Small intestine (tissue), 16 donors: Measurements from ENCODE around the gene SSX4B. TPM values are rescaled to one million over a fixed set of nuclear protein-coding genes. Genes with fewer than 3 reads are reported as not detected.
"Not testable (repeated sequence)": the region's sequence is repeated elsewhere in the genome, so short reads cannot be mapped to it uniquely, and the experiment has no call there.

Experiments used
- DNase-seq, 2 donors: peaks; one replicate each; pipeline versions ENCODE4 v3.0.0 to v3.0.0-alpha.2; 2013
- FAIRE-seq: peaks from 2 replicates; lab custom pipeline; 2012; peaks lifted over from hg19 to GRCh38; lab: Jason Lieb, UNC
- H3K27ac ChIP-seq, 3 donors: one replicate each; pipeline ENCODE4 v1.5.1; 2013; ENCODE audit warnings: low read length in 2 of 3, mild to moderate bottlenecking in 2 of 3, control low read depth in 1 of 3, inconsistent platforms in 1 of 3, low read depth in 1 of 3, moderate library complexity in 1 of 3
- H3K27me3 ChIP-seq, 3 donors: one replicate each; pipeline ENCODE4 v1.6.1; 2013; ENCODE audit warnings: low read length in 3 of 3, inconsistent platforms in 1 of 3; ENCODE audit not compliant: control insufficient read depth in 3 of 3, insufficient read depth in 3 of 3
- H3K36me3 ChIP-seq, 3 donors: one replicate each; pipeline ENCODE4 v1.6.1; 2013; ENCODE audit warnings: low read length in 3 of 3, inconsistent platforms in 1 of 3, low read depth in 1 of 3, mild to moderate bottlenecking in 1 of 3, moderate library complexity in 1 of 3; ENCODE audit not compliant: control insufficient read depth in 3 of 3, insufficient read depth in 2 of 3
- H3K4me1 ChIP-seq, 3 donors: one replicate each; pipeline ENCODE4 v1.6.1; 2013; ENCODE audit warnings: low read length in 2 of 3, inconsistent platforms in 1 of 3, low read depth in 1 of 3, mild to moderate bottlenecking in 1 of 3, moderate library complexity in 1 of 3; ENCODE audit not compliant: control insufficient read depth in 3 of 3, insufficient read depth in 2 of 3
- H3K4me3 ChIP-seq, 3 donors: one replicate each; pipeline ENCODE4 v1.5.1; 2013; ENCODE audit warnings: low read length in 3 of 3, control low read depth in 1 of 3, inconsistent platforms in 1 of 3, low read depth in 1 of 3, mild to moderate bottlenecking in 1 of 3, moderate library complexity in 1 of 3
- H3K9me3 ChIP-seq, 2 donors: one replicate each; pipeline ENCODE4 v1.6.1; 2013; ENCODE audit warnings: low read depth in 1 of 2, low read length in 1 of 2; ENCODE audit not compliant: control insufficient read depth in 2 of 2, insufficient read depth in 1 of 2
- WGBS, 3 donors: extraction: QIAGEN DNeasy Blood & Tissue Kit; methylation state at CpG; one replicate each; pipeline ENCODE4 v1.1.7; 2013; 5-methylcytosine and 5-hydroxymethylcytosine counted together
- long read RNA-seq, 10 donors: transcript quantifications; one replicate each; lab custom pipeline, GENCODE V29; 2026
- polyA plus RNA-seq, 4 donors: library from polyadenylated mRNA; stranded (reverse) in 3 of 4; unstranded in 1 of 4; fragments of 200-250 nt in 3 of 4; fragments of 120-200 nt in 1 of 4; gene quantifications; one replicate each; pipeline versions ENCODE4 v1.2.1 to v1.2.3, GENCODE V29; 2013
- donor health status: healthy with polysubstance abuse.
- donor health status: control.
- donor health status: control.
- donor health status: Bipolar disorder and iron deficiency.
- donor health status: healthy.

SSX4B gene, protein sequence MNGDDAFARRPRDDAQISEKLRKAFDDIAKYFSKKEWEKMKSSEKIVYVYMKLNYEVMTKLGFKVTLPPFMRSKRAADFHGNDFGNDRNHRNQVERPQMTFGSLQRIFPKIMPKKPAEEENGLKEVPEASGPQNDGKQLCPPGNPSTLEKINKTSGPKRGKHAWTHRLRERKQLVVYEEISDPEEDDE
- not detected for polyA plus RNA-seq
- long read RNA-seq, donor 1: 0 reads
- long read RNA-seq, donor 2: 0 reads
- long read RNA-seq, donor 3: 0 reads
- long read RNA-seq, donor 4: 0 reads
- long read RNA-seq, donor 5: 0 reads
- long read RNA-seq, donor 6: 0 reads
- long read RNA-seq, donor 7: 0 reads
- long read RNA-seq, donor 8: 0 reads
- long read RNA-seq, donor 9: 0 reads
- long read RNA-seq, donor 10: 0 reads

GRCh38 chrX:48411860-48412259, at the start of gene SSX4B:
SSX4B (minus strand) TSS chrX:48411960; CDS start chrX:48411372, 588 bp downstream.
- DNase-seq, H3K27me3 ChIP-seq, FAIRE-seq, H3K9me3 ChIP-seq, H3K4me1 ChIP-seq, H3K36me3 ChIP-seq, H3K4me3 ChIP-seq, H3K27ac ChIP-seq: not testable (repeated sequence)
- WGBS, 3 donors: no CpG with 5 or more reads among the region's 15 CpGs

GRCh38 chrX:48460606-48461005, 48.8 kb upstream of the SSX4B start:
- no peaks in the 10 kb centered on the region for H3K9me3 ChIP-seq
- H3K36me3 ChIP-seq: peaks cover 0 to 36% (median 0%) of the 10 kb centered on the region in 3 donors
- no peaks in the 10 kb centered on the region for H3K27me3 ChIP-seq
- H3K4me3 ChIP-seq: no peak overlapping the region
- H3K4me1 ChIP-seq: no peaks in the 10 kb centered on the region
- DNase-seq: no peak
- 89 to 97% (median 97%) methylated on average over 10 to 11 of the region's 11 CpGs for WGBS, 3 donors
- no peak overlapping the region for H3K27ac ChIP-seq
- FAIRE-seq: no peak

DNA sequence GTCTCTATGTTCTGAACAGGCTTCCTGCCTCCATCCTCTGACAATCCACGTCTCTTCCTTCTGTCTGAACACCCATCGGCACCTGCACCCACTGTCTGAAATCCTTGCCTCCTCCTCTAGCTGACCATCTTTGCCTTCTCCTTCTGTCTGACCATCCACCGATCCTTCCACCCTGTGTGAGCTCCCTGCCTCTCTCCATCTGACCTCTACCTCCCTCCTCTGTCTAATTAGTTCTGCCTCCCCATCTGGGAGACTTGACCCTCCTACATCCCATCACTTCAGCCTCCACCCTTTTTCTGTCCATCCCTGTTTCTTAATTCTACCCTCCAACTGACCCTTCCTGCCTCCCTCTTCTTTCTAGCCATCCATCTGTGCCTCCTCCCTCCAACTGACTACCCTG, 48.3 kb upstream of the SSX4B start:
- Histone ChIP-seq H3K9me3 (no peaks in the 10 kb centered on the region), H3K36me3 (peaks cover 0 to 31% (median 0%) of the 10 kb centered on the region in 3 donors), H3K27me3 (no peaks in the 10 kb centered on the region), H3K27ac (no peak overlapping the region), H3K4me3 (no peak overlapping the region), H3K4me1 (no peaks in the 10 kb centered on the region)
- 77 to 96% (median 94%) methylated on average over 3 of the region's 3 CpGs for WGBS, 3 donors
- no peak for FAIRE-seq
- no peak for DNase-seq

DNA sequence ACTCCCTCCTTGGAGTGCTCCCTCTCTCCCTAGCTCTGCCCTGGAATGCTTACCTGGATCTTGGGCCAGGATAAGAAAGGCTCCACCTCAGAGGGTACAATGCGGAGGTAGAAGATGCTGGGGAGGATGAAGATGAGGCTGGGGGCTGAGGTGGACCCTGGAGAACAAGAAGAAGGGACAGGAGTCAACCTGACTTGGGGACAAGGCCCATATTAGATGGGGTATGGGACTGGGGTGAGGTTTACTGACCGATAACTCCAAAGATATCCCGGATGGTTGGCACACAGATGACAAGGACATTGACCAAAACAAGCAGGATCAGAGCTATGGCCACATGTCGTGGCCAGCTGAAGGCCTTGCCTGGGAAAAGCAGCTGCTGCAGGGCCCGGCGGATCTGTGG, 47.7 kb upstream of the SSX4B start:
- 80 to 95% (median 91%) methylated on average over 3 to 6 of the region's 6 CpGs for WGBS, 3 donors
- H3K4me3 ChIP-seq: no peak overlapping the region
- no peak for FAIRE-seq
- DNase-seq: no peak
- H3K36me3 ChIP-seq: peaks cover 0 to 31% (median 0%) of the 10 kb centered on the region in 3 donors
- no peak overlapping the region for H3K27ac ChIP-seq
- H3K27me3 ChIP-seq: no peaks in the 10 kb centered on the region
- H3K9me3 ChIP-seq: no peaks in the 10 kb centered on the region
- no peaks in the 10 kb centered on the region for H3K4me1 ChIP-seq

DNA sequence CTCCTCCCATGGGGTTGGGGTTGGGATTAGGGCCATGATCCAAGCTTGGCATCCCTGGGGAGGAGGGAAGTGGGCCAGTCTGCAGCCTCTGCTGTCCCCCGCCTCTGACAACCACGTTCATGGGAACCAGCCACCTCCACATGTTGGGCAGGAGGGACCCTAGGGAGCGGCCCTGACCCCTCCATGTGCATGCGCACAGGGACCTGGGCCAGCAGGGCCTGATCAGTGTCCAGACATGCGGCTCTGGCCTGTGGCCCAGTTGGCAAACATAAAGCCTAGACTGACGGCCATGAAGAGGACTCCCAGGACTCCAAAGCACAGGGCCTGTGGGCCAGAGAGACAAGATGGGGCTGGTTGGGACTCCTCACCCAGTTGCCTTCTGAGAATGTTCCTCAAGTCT, 47.0 kb upstream of the SSX4B start:
- Histone ChIP-seq H3K36me3 (peaks cover 0 to 31% (median 0%) of the 10 kb centered on the region in 3 donors), H3K27me3 (no peaks in the 10 kb centered on the region), H3K4me1 (no peaks in the 10 kb centered on the region), H3K9me3 (no peaks in the 10 kb centered on the region), H3K4me3 (no peak overlapping the region), H3K27ac (no peak overlapping the region)
- DNase-seq: no peak
- 72 to 96% (median 73%) methylated on average over 3 to 6 of the region's 6 CpGs for WGBS, 3 donors
- no peak for FAIRE-seq

DNA sequence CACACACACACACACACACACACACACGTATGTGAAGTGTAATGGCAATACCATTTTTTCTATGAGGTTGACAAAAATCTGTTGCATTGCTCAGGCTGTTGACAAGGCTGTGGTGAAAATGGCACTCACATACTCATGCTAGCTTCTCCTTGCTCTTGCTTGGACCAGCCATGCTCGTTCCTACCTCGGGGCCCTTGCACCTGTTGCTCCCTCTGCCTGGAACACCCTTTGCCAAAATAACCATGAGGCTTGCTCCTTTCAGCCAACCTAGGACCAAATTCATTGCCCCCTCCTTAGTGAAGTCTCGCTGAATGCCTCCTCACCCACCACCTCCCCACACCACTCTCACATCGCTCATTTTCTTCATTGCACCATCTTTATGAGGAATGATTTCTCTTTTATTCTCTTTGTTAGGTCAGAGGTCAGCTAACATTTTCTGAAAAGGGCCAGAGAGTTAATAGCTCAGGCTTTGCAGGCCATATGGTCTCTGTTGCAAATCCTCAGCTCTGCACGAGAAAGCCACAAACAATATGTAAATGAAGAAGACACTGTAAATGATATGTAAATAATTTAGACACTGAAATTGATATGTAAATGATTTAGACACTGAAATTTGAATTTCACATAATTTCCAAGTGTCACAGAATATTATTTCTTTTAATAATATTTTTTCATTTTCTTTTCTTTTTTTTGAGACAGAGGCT, 45.0 kb upstream of the SSX4B start:
- no peak overlapping the region for H3K4me3 ChIP-seq
- H3K9me3 ChIP-seq: no peaks in the 10 kb centered on the region
- no peak overlapping the region for H3K27ac ChIP-seq
- no peak for FAIRE-seq
- H3K27me3 ChIP-seq: no peaks in the 10 kb centered on the region
- no peak for DNase-seq
- H3K36me3 ChIP-seq: peaks cover 0 to 24% (median 0%) of the 10 kb centered on the region in 3 donors
- WGBS, 3 donors: 74 to 83% (median 80%) methylated on average over 6 of the region's 6 CpGs
- no peaks in the 10 kb centered on the region for H3K4me1 ChIP-seq

- Histone ChIP-seq H3K27ac (no peak overlapping the region), H3K9me3 (no peaks in the 10 kb centered on the region), H3K4me1 (no peaks in the 10 kb centered on the region), H3K36me3 (no peaks in the 10 kb centered on the region), H3K27me3 (no peaks in the 10 kb centered on the region), H3K4me3 (no peak overlapping the region)
- 28 to 43% (median 30%) methylated on average over 4 of the region's 4 CpGs for WGBS, 3 donors
- DNase-seq (peak in 1 of 2 donors; percentile 33), FAIRE-seq (no peak)
Observed at GRCh38 chrX:48451708-48452107, 39.9 kb upstream of the SSX4B start.

GRCh38 chrX:48450076-48450475, 38.3 kb upstream of the SSX4B start:
- Histone ChIP-seq H3K9me3 (no peaks in the 10 kb centered on the region), H3K4me3 (no peak overlapping the region), H3K36me3 (no peaks in the 10 kb centered on the region), H3K27me3 (no peaks in the 10 kb centered on the region), H3K27ac (no peak overlapping the region), H3K4me1 (no peaks in the 10 kb centered on the region)
- DNase-seq: no peak
- FAIRE-seq: no peak
